ENCODE measurements around the gene RASD2. TPM values are rescaled to one million over a fixed set of nuclear protein-coding genes. Genes with fewer than 3 reads are reported as not detected.

Gene RASD2
- total RNA-seq, 1 donor from 2014 or later = 0.45 TPM

DNA sequence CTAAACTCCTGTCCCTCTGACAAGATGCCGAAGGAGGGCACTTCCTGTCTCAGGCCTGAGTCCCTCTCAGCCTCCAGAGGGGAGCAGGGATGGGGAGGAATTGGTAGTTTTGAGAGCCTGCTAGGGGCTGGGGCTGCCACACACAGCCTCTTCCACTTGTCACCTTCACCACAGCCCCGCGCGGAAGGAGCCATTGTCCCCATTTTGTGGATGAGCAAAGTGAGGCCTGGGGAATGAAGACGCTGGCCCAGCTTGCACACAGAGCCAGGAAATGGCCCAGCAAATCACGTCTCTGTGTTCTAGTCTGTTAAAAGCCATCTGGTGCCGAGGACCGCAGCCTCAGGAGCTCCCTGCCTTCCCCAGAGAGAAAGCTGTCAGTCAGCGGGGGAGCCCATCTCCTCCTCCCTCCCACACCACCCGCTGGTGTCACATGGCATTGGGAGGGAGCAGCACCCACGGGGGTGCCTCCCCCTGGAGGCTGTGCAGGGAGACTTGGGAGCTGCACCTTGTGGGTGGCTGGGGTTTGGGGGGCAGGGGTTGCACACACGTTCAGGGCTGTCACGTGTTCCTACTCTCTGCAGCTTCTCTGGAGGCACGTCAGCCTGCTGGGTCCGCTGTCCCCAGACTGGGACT lies 34.6 kb downstream of the RASD2 start:
- intact Hi-C loops (cut with DNase I) = no loop called here
- ATAC-seq = no peak
- no peak for DNase-seq (ENCODE audit: low spot score)

DNA sequence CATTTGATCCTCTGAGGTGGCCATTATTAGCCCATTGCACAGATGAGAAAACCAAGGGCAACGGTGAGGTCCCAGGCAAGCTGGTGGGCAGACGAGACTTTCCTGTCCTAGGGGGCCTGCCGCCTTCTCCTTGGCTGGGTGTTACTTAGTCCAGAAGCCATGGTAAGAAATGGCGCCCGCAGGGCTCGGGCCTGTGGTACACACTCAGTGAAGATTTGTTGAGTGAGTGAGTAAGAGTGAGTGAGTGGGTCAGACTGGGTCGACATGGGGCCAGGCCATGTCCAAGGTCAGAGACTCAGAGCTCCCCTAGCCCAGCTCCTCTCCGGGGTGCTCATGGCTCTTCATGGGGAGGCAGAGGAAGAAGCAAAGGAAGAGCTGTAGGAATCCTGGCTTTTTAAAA lies 36.0 kb downstream of the RASD2 start:
- intact Hi-C loops (cut with DNase I) = no loop called here
- ATAC-seq (no peak), DNase-seq (ENCODE audit: low spot score) (no peak)

DNA sequence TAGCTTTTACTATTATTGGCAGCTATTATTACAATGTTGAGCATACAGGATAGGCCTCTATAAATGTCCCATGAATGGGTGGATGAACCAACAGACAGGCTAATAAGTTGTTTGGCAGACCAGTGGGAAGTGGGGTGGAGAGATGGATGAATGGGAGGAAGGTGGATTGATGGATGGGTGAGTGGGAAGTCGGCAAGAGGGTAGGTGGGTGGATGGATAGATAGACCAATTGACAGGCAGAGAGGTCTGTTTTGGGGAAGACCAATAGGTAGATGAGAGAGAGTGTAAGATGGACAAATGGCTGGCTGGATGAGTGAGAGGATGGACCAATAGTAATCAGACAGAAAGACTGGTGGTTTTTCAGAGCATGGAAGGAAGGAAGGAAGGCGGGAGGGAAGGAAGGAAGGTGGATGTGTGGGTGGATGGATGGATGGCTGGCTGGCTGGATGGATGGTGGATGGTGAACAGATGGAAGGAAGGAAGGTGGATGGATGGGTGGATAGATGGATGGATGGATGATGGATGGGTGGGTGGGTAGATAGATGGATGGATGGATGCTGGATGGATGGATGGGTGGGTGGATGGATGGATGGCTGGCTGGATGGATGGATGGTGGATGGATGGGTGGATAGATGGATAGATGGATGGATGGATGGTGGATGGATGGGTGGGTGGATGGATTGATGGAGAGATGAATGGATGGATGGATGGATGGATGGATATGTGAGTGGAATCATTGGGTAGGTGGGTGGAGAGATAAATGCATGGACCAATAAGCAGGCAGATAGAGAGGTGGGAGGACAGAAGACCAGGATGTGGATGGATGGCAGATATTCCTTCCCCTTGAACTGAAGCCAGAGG lies 37.4 kb downstream of the RASD2 start:
- ATAC-seq = no peak
- intact Hi-C loops (cut with DNase I) = no loop called here
- DNase-seq (ENCODE audit: low spot score) = no peak

DNA sequence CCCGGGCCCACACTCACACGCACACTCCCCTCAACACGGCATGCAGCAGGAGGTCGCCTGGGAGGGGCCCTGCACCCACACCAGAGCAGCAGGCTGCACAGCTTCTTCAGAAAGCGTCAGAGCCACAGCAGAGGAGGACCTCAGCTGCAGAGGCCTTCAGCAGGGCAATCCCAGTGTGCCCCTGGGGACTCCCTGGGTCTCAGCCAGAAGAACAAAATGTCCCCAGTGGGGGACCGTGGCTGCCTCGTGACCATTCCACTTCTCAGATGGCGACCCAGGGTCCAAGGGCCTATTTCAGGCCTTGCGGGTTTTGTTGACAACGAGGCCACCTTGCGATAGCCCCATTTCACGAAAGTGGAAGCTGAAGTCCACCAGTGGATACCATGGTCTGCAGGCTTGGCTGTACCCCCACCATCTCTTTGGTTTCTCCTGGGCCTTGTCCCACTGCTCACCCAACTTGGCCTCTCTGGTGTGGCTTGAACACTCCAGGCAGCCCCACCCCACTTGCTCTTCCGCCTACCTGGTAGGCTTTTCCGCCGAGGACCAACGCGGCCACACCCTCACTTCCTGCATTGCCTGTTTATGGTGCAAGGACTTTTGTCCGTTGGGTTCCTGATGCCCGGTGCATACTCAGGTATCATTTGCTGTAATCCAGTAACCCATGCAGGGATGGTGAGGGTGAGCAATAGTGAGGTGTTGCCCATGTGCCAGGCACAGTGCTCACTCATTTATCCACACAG lies 38.4 kb downstream of the RASD2 start:
- no peak for ATAC-seq
- no peak for DNase-seq (ENCODE audit: low spot score)
- intact Hi-C loops (cut with DNase I) = no loop called here

DNA sequence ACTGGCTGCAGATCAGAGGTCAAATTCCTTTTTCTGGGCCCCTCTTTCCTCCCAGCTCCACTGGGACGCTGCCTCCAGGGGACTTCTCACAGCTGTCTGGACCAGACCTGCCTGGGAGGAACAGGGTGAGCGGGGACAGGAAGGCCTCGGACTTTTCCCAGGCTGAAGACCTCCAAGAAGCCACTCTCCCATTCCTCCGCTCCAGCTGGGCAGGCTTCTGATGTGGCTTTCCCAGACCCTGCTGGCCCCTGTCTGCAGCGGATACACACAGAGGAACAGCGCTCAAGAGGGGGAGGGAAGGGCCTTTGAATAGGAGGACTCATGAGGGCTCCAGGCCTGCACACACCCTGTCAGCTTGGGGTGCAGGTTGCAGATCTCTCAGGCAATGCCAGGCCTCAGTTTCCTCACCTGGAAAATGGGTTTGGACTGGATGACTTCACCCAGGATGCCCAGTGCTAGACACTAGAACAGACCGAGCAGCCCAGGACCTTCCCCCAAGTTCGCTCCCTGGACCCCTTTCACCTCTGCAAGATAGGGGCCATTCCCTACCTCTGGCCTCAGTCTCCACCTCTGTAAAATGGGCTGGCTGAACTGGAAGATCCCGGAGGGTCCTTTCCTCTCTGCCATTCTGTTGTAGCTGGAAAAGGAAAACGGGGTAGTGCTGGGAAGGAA lies 39.9 kb downstream of the RASD2 start:
- DNase-seq (ENCODE audit: low spot score) (no peak), ATAC-seq (no peak)
- intact Hi-C loops (cut with DNase I) = no loop called here

DNA sequence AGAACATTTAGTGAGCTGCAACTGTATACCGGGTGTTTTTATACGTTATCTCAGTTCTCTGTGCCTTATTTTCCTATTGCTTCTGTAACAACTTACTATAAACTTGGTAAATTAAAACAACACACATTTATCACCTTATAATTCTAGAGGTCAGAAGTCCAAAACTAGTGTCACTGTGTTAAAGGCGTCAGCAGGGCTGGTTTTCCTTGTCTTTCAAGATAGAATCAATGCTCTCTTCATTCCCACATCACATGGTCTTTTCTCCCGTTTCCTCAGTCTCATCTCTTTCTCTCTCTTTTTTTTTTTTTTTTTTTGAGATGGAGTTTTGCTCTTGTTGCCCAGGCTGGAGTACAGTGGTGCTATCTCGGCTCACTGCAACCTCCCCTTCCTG lies 40.4 kb downstream of the RASD2 start:
- DNase-seq (ENCODE audit: low spot score) = no peak
- no peak for ATAC-seq
- intact Hi-C loops (cut with DNase I) = no loop called here

DNA sequence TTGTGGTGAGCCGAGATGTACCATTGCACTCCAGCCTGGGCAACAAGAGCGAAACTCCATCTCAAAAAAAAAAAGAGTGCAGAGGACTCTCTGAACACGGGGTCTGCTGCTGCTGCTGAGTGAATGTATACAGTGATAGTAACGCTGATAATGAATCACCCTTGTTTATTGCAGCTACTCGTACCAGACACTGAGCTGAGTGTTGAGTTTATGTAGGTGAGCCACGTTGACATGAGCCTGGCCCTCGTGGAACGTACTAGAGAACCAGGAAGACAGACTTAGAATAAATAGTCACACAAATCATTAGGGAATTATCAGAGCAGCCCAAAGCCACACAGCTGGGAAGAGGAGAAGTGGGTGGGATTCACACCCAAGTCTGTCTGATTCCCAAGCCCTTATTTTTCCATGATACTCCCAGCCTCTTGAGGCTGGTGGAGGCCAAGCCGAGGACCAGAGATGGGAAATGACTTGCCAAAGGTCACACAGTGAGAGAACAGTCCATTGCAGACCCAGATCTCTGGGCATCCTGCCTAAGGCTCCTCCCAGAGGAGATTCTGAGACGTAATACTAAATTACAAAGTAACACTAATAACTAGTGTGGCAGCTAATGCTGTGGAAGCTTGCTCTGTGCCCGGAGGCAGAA lies 41.7 kb downstream of the RASD2 start:
- no peak for DNase-seq (ENCODE audit: low spot score)
- intact Hi-C loops (cut with DNase I) = loop anchor here (2.0 kb wide), 1 partner anchor 152 kb away; no protein-coding TSS in a partner anchor
- ATAC-seq = no peak

DNA sequence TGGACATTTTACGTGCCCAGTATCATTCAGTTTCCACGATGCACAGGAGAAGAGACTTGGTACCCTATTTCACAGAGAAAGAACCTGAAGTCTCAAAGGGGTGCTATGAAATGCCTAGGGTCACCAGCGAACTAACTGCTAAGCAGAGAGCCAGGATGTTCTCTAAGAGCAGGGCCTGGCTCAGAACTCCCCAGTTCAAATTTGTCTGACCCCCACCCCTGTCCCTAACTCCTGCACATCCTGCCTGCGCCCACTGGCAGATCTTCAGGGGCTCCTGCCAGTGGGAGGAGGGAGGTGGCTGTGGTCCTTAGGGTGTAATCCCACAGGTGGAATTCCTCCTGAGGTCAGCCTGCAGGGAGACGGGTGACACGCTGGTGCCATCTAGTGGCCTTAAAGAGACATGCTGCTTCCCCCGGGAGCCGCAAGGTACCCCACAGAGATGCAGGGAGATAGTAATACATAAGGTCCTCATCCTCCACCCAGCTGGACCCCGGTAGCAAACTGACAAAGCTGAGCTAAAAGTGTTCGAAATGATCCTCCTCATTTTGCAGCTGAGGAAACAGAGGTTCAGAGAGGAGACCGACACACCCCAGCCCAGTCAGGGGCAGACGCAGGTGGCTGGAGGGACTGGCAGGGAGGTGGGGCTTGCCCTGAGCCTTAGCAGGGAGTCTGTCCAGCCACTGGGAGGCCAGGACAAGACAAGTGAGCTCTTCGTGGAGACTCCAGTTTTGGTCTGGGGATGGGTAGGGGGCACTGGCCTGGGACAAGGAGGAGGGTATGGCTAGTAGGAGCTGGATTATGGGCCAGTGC lies 42.4 kb downstream of the RASD2 start:
- DNase-seq (ENCODE audit: low spot score) = peak; percentile 68

DNA sequence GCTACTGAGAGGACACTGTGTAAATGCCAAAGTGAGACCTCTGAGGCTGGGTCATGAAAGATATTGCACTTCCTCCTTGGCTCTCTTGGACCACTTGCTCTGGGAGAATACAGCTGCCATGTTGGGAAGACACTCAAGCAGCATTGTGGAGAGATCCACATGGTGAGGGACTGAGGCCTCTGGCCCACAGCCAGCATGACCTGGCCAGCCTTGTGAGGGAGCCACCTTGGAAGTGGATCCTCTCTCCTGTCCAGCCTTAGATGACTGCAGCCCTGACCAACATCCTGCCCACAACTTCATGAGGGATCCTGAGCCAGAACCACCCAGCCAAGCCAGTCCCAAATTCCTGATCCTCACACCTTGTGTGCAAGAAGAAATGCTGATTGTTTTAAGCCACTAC lies 46.1 kb downstream of the RASD2 start:
- ATAC-seq = no peak
- intact Hi-C loops (cut with DNase I) = no loop called here
- no peak for DNase-seq (ENCODE audit: low spot score)

More for the DNA sequence above, 42.4 kb downstream of the RASD2 start:
- intact Hi-C loops (cut with DNase I) = loop anchor here (2.0 kb wide), 1 partner anchor 152 kb away; no protein-coding TSS in a partner anchor
- peak; percentile 75 for ATAC-seq

DNA sequence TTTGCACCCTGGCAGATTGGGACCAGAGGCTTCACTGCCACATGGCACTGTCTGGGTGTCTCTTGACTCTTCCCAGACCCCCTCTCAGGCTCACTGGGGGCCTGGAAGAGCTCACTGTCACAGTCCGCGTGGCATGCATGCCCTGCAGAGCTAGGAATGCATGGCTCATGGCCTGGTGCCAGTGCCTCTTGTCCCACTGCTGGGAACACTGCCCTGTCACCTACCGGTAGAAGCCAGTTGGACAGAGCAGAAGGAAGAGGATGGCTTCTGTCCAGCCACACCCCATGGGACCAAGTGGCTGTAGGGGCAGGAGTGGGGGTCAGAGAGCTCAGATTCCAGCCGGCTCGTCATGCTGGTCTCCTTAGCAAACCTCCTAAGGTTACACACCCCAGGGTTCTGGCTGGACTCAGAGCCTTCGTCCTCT lies 46.8 kb downstream of the RASD2 start:
- peak; percentile 33 for ATAC-seq

DNA sequence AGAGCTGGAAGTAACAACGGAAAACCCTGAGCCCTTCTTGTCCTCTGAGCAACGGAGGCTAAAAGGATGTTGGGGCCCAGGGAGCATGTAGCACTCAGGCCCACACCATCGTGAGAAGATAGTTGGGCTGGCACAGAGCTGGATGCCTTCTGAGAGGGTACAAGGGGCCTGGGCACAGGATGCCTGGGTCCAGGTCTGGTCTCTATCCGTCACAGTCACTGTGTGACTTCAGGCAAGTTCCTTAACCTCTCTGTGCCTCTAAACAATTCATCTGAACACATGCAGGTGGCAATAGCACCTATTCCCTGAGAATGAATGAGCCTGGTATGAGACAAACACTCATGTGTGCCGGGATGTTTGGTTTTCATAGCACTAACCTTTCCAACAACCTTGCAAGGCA lies 47.3 kb downstream of the RASD2 start:
- no peak for ATAC-seq
- intact Hi-C loops (cut with DNase I) = no loop called here

More for the DNA sequence above, 46.8 kb downstream of the RASD2 start:
- intact Hi-C loops (cut with DNase I) = no loop called here
- no peak for DNase-seq (ENCODE audit: low spot score)

DNA sequence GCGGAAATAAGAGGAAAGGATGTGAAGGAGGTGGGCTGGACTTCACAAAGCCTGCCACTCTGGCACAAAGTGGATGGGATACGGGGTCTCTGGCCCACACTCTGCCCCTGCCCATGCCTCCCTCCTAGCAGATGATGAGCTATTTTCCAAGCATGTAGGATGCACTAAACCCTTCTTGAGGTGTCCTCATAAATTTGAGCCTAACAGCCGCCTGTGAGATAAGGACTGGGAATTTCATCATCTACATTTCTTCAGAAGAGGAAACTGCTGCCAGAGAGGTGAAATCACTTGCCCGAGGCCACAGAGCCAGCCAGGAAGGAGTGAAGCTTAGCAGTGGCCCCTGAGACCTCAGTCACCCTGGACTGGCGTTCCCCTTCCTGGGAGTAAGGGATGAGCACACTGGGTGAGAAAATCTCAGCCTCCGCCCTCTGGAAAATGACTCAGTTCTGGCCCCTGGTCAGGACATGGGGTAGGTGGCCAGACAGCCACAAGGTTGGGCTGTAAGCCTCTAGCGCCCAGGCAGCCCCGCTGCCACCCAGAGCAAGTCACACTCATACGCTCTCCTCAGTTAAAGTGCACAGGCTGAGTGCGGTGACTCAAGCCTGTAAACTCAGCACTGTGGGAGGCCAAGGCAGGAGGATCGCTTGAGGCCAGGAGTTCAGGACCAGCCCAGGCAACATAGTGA lies 48.6 kb downstream of the RASD2 start:
- intact Hi-C loops (cut with DNase I) = no loop called here
- peak; percentile 3 for ATAC-seq
- no peak for DNase-seq (ENCODE audit: low spot score)

More for the DNA sequence above, 47.3 kb downstream of the RASD2 start:
- DNase-seq (ENCODE audit: low spot score) = no peak

DNA sequence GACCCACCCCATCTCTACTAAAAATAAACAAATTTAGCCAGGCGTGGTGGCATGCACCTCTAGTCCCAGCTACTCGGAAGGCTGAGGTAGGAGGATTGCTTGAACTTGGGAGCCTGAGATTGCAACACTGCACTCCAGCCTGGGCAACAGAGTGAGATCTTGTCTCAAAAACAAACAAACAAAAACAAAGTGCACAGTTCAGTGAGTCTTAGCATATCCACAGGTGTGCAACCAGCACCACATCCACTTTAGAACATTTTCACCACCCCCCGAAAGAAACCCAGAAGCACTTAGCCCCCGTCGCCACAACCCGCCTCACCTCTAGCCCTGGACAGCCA lies 49.1 kb downstream of the RASD2 start:
- ATAC-seq (no peak), DNase-seq (ENCODE audit: low spot score) (no peak)
- intact Hi-C loops (cut with DNase I) = no loop called here

DNA sequence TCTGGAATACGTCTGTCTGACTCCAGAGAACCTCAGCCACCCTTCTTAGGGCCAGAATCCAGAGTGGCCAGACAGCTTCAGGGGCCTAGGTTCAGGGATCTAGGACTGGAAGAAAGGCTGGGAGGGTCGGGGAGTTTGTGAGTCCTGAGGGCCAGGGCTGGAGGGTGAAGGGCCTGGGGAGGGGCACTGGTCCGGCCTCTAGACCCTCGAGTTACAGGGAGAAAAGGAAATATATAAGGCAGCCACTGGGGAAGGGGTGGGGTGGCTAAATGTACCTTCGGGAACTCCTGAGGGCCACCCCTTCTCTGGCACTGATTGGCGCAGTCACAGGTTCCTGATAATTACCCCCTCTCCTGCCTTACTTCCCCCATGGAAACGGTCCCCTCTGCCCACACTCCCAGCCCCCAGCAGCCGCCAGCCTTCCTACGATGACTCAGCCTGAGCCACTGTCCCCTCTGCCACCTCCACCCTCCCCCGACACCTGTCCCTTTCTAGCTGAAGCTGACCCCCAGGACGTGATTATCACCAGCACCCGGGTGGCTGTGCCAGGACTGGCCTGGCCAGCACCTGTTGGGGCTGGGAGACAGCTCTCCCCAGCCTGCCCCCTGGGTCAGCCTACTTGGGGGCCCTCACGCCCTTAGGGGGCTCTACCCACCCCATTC lies 50.1 kb downstream of the RASD2 start:
- no peak for DNase-seq (ENCODE audit: low spot score)
- no peak for ATAC-seq
- intact Hi-C loops (cut with DNase I) = no loop called here

DNA sequence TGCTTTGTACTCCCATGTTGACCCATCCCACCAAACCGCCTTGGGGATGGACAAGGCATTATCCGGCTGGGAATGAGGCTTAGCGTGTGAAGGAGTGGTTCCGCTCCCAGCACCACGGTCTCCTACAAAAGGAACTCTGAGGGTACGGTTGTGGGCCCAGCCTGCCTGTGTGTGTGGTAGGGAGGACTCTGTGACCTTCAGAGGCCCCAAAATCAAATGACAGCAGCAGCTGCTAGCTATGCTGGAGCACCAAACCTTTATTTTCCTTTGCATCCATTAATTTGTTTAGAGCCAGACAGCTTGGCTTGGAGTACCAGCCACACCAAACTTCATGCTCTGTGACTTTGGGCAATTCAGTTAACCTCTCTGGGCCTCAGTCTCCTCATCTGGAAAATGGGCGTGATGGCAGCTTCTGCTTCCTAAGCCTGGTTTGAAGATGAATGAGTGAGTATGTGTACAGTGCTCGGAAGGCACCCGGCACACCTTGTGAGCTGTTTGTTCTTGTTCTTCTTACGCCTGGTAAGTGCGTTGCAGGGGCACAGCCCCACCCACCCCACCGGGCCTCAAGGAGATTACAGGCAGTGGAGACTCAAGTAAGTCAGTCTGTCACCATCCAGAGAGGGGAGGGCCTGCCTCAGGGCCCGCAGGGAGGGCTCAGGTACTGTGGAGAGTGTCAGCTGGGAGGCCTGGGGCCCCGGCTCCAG lies 51.2 kb downstream of the RASD2 start:
- ATAC-seq = no peak
- intact Hi-C loops (cut with DNase I) = no loop called here
- DNase-seq (ENCODE audit: low spot score) = no peak

DNA sequence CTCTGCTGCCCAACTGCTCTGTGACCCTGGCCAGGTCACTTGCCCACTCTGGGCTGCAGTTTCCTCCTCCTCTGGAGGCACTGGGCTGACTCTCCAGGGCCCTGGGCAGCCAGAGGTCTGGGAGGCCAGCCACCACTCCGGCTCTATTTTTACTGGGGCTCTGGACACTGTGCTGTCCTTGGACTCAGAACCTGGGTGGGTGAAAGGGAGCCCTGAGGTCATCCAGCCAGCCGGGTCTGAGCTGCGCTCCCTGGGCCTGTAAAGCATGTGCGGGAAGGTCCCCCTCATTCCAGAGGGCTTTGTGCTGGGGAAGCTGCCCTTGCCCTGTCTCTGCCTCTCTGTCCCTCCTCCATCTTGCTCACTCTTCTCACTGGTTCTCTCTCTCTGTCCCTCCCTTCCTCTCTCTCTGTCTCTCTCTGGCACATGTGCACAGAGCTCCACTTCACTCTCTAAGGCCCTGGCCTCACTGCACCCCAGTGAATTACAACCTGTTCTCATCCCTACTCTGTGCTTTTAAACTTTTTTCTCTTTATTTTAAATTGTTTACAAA lies 51.9 kb downstream of the RASD2 start:
- no peak for DNase-seq (ENCODE audit: low spot score)
- intact Hi-C loops (cut with DNase I) = no loop called here
- peak; percentile 52 for ATAC-seq
